HG03457 (cell line): ENCODE data around the gene IFITM2.
"Not testable (repeated sequence)": the region's sequence is repeated elsewhere in the genome, so short reads cannot be mapped to it uniquely, and the experiment has no call there.

Experiments used
- ATAC-seq: cut with Tn5 transposase; IDR thresholded peaks from one replicate; pipeline ENCODE4 v1.9.1; 2021; ENCODE audit warnings: moderate number of reproducible peaks; ENCODE audit not compliant: unreplicated experiment

Gene IFITM2

GRCh38 chr11:307766-308708 is at the start of gene IFITM2:
TSS of gene IFITM2 (plus strand) at chr11:307816. CDS start at chr11:308193, 377 bp downstream.
- ATAC-seq: not testable (repeated sequence)

- ATAC-seq: no peak
Measured at GRCh38 chr11:259413-259812, 48.2 kb upstream of the IFITM2 start.

GRCh38 chr11:261624-262023 is 46.0 kb upstream of the IFITM2 start:
- no peak for ATAC-seq

GRCh38 chr11:266676-267439 is 40.8 kb upstream of the IFITM2 start:
- ATAC-seq: no peak

DNA sequence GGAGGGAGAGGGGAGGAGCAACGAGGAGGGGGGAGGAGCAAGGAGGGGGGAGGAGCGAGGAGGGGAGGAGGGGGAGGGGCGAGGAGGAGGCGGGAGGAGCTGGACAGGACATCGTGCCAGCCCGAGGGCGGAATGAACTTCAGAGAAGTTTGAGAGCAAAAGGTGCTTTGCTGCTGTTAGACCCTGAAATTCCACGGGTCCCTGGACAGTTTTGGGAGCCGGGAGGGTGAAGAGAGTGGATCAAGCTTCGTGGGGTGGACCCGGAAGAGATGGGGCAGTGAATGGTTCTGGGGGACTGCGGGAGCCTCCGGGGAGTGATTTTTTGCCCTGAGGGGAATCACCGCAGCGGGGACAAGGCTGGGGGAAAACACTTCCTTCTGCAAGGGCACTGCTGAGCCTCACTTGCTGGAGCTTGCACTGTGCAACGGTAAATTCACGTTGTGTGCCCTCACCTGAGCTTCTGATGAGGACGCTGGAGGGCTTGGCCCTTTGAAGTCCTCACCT is 40.1 kb upstream of the IFITM2 start:
- no peak for ATAC-seq

DNA sequence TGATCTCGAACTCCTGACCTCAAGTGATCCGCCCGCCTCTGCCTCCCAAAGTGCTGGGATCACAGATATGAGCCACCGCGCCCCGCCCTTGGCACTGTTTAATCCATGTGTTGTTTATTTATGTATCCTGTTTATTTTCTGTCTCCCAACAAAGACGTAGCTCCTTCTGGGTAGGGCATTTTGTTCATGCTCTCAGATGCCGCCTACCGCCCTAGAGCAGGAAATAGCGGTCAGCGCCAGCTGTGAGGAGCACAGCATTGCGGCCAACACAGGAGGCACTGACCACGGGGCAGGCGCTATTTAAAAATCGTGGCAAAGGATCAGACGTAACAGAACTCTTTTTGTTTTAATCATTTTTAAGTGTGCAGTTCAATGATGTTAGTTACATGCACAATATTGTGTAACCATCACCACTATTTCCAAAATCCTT is 38.9 kb upstream of the IFITM2 start:
- ATAC-seq: peak; percentile 35

- peak; percentile 52 for ATAC-seq
Measured at GRCh38 chr11:269146-269890, 38.3 kb upstream of the IFITM2 start.

GRCh38 chr11:270451-271318 is 36.9 kb upstream of the IFITM2 start:
- ATAC-seq: no peak

DNA sequence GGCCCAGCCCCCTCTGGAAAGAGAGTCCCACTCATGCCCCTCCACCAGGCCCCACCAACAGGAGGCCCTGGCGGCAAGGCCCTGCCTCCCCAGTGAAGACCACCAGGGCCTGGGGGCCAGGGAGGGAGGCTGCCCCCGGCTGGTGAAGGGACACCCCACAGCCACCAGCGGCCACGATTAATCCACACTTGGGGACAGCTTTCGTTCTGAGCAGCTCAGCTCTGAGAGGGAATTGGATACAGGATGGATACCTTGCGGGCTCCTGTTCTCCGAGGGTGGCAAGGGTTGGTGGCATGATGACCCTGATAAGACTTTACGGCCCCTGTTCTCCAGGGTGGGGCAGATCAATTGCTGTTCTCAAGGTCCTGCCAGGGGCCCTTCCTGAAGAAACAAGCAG is 36.3 kb upstream of the IFITM2 start:
- ATAC-seq: no peak

DNA sequence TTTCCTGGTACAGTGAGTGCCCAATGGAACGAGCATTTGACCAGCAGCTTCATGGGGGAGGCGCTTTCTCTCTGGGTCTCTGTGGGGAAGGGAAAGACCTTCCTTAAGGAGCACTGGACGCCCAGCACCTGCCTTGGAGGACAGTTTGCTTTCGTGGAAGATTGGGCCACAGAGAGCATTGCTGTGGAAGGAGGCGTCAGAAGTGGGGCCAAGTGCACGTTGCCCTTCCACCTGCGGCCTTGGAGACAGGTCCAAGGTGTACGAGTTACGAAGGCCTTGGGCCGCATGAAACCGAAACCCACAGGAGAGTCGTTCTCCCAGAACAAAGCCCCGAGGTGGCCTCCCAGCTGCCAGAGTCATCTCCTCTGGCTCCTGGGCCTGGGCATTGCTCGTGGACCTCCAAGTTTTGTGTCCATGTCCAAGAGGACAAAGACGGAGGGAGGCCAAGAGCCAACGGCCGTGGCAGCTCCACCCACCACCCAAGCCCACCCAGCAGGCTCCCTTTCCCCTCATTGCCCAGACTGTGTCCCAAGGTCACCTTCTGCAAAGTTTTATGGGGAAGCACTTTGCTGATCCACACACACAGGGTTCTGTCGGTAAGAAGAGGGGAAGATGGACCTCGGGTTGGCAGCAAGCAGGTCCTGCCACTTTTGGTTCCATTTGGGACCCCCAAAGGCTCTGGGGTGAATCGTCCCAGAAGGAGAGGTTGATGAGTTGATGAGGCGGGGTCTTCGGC is 35.3 kb upstream of the IFITM2 start:
- ATAC-seq: no peak

GRCh38 chr11:272931-273198 is 34.8 kb upstream of the IFITM2 start:
- no peak for ATAC-seq

- no peak for ATAC-seq
Measured at GRCh38 chr11:276219-276618, 31.4 kb upstream of the IFITM2 start.

GRCh38 chr11:278001-278951 is 29.3 kb upstream of the IFITM2 start, which contains the start of gene NLRP6:
TSS of gene NLRP6 (plus strand) at chr11:278407. CDS start at chr11:278570, 163 bp downstream.
- no peak for ATAC-seq

- ATAC-seq: no peak
Measured at GRCh38 chr11:279040-279965, 28.3 kb upstream of the IFITM2 start.

- ATAC-seq: no peak
Measured at GRCh38 chr11:279966-280705, 27.5 kb upstream of the IFITM2 start.

DNA sequence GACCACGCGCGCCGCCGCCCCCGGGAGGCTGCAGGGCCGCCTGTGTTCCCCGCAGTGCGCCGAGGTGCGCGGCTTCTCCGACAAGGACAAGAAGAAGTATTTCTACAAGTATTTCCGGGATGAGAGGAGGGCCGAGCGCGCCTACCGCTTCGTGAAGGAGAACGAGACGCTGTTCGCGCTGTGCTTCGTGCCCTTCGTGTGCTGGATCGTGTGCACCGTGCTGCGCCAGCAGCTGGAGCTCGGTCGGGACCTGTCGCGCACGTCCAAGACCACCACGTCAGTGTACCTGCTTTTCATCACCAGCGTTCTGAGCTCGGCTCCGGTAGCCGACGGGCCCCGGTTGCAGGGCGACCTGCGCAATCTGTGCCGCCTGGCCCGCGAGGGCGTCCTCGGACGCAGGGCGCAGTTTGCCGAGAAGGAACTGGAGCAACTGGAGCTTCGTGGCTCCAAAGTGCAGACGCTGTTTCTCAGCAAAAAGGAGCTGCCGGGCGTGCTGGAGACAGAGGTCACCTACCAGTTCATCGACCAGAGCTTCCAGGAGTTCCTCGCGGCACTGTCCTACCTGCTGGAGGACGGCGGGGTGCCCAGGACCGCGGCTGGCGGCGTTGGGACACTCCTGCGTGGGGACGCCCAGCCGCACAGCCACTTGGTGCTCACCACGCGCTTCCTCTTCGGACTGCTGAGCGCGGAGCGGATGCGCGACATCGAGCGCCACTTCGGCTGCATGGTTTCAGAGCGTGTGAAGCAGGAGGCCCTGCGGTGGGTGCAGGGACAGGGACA is 26.7 kb upstream of the IFITM2 start:
- ATAC-seq: no peak
